Activated CD8-positive, alpha-beta memory T cell treated with anti-CD3 and anti-CD28 coated beads, Interleukin-2, amount 50 U/mL, for 24 hours (primary cell): ENCODE results near the gene GLIPR1.
"Not testable (repeated sequence)": the region's sequence is repeated elsewhere in the genome, so short reads cannot be mapped to it uniquely, and the experiment has no call there.

ENCODE experiments used
- DNase-seq: peaks from one replicate; pipeline ENCODE4 v3.0.0-alpha.2; 2020; ENCODE audit errors: extremely low read depth

The GLIPR1 gene

GRCh38 chr12:75480469-75480949, at the start of gene GLIPR1:
TSS of gene GLIPR1 (plus strand) at chr12:75480755. CDS start at chr12:75480881, 126 bp downstream.
- peak; percentile 51 for DNase-seq

GRCh38 chr12:75432924-75433323, 47.6 kb upstream of the GLIPR1 start:
- DNase-seq = no peak

DNA sequence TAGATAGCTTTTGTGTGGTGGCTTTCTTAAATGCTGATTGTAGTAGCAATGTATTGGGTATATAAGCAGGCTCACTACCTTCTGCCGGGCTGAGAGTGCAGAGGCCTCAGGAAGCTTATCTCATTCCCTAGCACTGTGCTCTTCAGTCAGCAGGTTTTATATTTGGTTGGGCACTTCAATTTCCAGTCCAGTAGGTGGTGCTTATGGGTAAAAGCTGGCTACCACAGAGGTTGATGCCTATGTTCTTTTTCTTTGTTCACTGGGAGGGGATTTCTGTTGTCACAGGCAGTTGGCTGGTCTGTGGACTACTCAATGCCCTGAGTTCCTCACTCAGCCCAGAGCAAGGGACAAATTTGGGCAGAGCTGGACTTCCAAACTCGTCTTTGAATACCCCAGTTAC, 43.0 kb upstream of the GLIPR1 start:
- no peak for DNase-seq

DNA sequence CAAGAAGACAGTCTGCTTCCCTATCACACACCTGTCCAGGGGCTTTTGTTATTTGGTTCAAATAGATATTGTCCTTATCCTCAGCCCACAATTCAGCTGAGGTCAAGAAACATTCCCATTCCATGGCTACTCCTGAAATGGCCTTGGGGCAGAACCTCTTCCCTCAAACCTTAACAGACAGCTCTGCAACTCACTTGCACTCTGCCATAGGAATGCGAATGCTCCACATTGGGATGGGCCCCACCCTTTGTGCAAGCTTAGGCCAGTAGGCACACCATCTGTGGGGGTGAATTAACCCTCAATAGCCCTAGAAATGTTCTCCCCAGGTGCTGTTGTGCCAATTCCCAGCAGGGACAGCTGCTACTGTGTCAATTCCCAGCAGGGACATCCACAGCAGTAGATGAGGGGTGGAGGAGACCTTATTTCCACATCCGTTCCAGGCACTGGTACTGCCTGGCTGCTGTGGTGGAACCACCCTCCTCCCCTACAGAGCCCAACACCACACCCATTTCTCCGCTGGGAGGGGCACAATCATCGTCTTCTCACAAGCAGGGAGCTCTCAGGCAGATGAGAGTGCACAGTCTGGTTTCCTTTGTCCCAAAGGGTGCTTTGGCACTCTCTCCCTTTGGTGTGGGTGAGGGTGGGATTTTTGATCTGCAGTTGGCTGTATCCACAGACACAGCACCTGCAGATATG, 42.3 kb upstream of the GLIPR1 start:
- DNase-seq = no peak

GRCh38 chr12:75439048-75439447, 41.5 kb upstream of the GLIPR1 start:
- no peak for DNase-seq

- no peak for DNase-seq
Observed at GRCh38 chr12:75439930-75440329, 40.6 kb upstream of the GLIPR1 start.

- not testable (repeated sequence) for DNase-seq
Observed at GRCh38 chr12:75441687-75442449, 38.7 kb upstream of the GLIPR1 start.

- not testable (repeated sequence) for DNase-seq
Observed at GRCh38 chr12:75442454-75442853, 38.1 kb upstream of the GLIPR1 start.

- no peak for DNase-seq
Observed at GRCh38 chr12:75443709-75444108, 36.8 kb upstream of the GLIPR1 start.

- no peak for DNase-seq
Observed at GRCh38 chr12:75444429-75445136, 36.0 kb upstream of the GLIPR1 start.

- not testable (repeated sequence) for DNase-seq
Observed at GRCh38 chr12:75445137-75445507, 35.4 kb upstream of the GLIPR1 start.

DNA sequence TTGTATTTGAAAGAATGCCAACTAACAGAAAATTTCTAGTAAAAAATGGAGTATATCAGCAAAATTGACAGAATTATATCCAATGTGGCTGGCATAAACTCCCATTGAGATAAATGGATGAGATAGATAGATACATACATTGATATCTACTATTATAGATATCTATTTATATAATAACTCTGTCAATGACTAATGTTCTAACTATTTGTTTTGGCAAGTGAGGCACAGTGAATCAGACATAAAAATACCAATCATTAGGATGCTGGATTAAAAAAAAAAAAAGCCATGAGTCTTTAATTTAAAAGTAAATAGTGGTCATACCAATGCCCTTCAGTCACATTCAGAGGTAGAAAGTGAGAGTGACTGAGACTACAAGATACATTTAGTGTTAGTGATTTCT, 33.7 kb upstream of the GLIPR1 start:
- no peak for DNase-seq

GRCh38 chr12:75447691-75448393, 32.7 kb upstream of the GLIPR1 start:
- DNase-seq = no peak

GRCh38 chr12:75452675-75453330, 27.8 kb upstream of the GLIPR1 start:
- no peak for DNase-seq

DNA sequence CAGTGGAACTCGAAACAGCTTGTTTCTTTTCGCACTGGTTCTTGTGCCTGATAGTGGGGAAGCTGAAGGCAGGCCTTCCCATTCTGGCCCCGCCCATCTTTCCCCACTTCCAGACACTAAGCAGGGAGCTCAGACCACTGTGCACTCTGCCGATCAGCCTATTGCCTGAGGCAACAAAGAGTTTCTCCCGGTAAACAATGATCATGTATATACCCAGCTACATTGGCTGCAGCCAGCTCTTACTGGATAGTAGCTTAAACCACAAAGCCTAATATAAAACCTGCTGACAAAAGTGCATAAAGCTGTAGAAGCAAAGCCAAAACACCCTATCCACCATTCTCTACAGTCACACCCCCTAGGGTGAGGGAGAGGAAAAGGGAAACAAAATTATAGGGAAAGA, 24.7 kb upstream of the GLIPR1 start:
- DNase-seq = no peak

DNA sequence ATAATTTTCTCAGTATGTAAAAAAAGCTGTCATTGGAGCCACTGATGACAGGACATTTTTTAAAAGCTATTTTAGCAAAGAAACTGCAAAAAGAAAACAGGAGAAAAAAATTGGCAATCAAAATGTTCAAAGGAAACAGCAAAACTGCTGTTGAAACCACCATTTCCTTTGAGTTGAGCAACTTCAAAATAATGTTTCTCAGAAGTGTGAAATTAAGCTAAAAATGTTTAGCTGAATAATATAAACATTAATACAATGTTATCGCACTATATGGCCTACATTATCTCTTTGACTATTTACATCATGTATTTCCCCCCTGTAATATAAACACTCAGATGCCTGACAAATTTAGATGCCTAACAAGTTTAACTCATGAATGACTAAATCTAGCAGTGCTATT, 23.4 kb upstream of the GLIPR1 start:
- DNase-seq = no peak

GRCh38 chr12:75457866-75458265, 22.7 kb upstream of the GLIPR1 start:
- DNase-seq = not testable (repeated sequence)

GRCh38 chr12:75459755-75460154, 20.8 kb upstream of the GLIPR1 start:
- DNase-seq = no peak

DNA sequence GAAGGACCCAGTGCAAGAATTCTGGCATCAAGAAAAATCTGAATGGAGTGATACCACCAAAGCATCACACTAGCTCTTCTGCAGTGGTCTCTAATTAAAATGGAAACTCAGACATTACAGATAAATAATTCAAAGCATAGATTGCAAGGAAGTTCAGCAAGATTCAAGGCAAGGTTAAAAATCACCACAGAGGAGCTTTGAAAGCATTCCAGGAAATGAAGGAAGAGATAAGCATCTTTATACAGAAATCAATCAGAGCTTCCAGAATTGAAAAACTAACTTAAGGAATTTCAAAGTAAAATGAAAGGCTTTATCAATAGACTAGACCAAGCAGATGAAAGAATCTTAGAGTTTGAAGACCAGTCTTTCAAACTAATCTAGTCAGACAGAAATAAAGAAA, 20.4 kb upstream of the GLIPR1 start:
- DNase-seq = no peak

GRCh38 chr12:75471902-75472890, 8.4 kb upstream of the GLIPR1 start:
- no peak for DNase-seq
